ENCODE data around the gene SMARCE1.

Gene SMARCE1

DNA sequence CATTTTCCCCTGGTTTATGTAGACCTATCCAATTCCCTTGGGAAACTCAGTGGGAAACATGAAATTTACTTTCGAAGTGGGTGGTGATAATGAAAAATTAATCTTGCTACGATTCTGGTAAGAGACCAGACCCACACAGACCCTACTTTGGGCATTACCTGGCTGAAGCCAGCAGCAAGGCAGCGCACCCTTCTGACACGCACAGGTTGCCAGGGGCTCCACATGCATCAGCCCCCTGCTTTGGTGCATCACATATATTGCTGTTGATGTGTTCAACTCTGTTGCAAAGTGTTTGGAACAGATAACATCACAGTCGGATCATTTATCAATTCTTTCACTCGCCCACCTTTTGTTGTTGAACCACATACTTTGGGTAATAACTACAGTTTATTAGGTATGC lies 26.6 kb downstream of the SMARCE1 start:
- no peak for DNase-seq (ENCODE audit: low spot score)
- in situ Hi-C loops (cut with MboI; ENCODE audit: low pct_unique_long_range_greater_than_20kb, low sequenced_read_pairs, unreplicated experiment) = loop anchor here (10.0 kb wide), 1 partner anchor 174 kb away; the partner anchor contains the start of gene KRT28

DNA sequence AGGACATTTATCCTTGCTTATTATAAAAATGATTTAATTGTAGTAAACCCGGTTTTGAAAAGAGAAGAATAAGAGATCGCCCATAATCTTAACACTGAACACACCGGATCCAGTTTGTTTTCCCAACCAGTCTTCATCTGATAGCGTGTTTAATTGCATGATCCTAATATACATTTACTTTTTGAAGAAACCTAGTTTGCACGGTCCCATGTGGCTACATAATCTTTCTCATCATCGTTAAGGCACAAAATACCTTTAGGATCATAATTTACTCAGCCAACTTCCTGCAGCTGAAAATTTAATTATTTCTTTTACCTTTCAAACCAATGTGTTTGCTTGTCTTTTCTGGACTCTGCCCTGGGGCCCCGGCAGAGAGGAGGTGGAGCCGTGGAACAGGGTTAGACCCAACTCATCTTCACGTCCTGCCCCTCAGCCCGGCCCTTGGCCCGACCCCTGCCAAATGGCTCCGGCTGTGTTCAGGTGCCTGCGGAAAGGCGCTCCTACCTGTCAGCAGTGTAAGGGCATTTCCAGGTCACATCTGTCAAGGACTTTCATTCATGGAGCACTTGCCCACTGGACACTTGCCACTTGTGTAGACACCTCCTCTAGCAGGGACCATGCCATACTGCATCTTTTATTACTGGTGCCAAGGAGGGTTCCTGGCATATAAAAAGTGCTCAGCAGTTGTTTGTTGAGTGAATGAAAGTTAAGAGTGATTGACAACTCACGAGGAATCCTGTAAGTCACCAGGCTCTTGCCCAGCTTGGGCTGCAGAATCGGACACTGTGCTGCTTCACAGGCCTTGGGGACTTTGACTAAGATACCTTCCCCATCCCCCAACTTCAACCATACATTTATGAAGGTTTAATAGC lies 28.6 kb downstream of the SMARCE1 start:
- TF ChIP-seq, protein P1, sequence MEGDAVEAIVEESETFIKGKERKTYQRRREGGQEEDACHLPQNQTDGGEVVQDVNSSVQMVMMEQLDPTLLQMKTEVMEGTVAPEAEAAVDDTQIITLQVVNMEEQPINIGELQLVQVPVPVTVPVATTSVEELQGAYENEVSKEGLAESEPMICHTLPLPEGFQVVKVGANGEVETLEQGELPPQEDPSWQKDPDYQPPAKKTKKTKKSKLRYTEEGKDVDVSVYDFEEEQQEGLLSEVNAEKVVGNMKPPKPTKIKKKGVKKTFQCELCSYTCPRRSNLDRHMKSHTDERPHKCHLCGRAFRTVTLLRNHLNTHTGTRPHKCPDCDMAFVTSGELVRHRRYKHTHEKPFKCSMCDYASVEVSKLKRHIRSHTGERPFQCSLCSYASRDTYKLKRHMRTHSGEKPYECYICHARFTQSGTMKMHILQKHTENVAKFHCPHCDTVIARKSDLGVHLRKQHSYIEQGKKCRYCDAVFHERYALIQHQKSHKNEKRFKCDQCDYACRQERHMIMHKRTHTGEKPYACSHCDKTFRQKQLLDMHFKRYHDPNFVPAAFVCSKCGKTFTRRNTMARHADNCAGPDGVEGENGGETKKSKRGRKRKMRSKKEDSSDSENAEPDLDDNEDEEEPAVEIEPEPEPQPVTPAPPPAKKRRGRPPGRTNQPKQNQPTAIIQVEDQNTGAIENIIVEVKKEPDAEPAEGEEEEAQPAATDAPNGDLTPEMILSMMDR (IDR thresholded peaks at IDR 0.05; ENCODE audit: extremely low read depth, insufficient read depth, missing control alignments) = no peak
- DNase-seq (ENCODE audit: low spot score) = no peak
- in situ Hi-C loops (cut with MboI; ENCODE audit: low pct_unique_long_range_greater_than_20kb, low sequenced_read_pairs, unreplicated experiment) = loop anchor here (10.0 kb wide), 1 partner anchor 54 kb away; the partner anchor contains the start of gene CCR7

More for the DNA sequence above, 26.6 kb downstream of the SMARCE1 start:
- TF ChIP-seq, protein P1 (IDR thresholded peaks at IDR 0.05; ENCODE audit: extremely low read depth, insufficient read depth, missing control alignments) = no peak

DNA sequence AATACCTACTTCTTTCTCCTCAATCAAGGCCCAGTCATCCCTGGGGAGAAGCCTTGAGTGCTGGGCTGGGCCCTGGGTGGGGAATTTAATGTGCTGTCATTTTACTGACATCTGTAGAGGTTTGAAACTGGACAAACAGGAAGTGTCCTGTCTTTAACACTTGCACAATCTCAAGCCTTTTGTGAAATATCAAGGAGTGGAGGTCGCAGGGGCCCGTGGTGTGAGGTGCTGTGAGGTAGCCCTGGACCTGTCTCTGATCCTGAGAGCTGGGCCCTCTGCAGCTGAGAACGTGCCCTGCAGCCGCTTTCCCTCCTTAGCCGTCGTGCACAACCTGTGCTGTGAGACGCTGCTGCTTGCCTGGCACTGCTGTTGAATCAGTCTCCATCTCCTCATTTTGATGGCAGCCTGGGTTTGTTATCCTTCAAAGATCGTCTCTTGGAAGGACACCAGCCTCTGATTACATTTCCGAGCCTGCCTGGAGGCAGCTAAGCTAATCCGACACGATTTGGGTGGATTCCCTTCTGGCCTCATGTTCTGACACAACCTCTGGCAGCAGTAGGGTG lies 29.9 kb downstream of the SMARCE1 start:
- DNase-seq (ENCODE audit: low spot score) = no peak
- in situ Hi-C loops (cut with MboI; ENCODE audit: low pct_unique_long_range_greater_than_20kb, low sequenced_read_pairs, unreplicated experiment) = loop anchor here (10.0 kb wide), 1 partner anchor 53 kb away; the partner anchor contains the start of gene CCR7
- TF ChIP-seq, protein P1 (IDR thresholded peaks at IDR 0.05; ENCODE audit: extremely low read depth, insufficient read depth, missing control alignments) = no peak

DNA sequence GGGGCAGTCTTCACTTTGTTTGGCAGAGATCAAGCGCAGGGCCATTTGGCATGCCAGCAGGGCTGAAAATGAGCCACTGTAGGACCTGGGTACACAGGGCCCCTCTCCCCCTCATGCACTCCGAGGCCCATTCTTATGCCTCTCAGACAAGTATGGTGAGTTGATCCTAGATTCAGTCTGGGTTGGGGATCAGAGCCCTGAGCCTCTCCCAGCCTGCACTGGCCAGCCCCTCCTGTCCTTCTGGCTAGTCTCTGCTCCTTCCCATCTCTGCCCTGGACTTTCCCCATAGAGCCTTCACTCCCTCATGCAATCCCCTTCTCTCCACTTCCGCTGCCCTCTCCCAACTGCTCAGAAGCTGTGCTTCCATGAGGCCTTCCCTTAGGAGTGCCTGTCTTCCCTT lies 31.0 kb downstream of the SMARCE1 start:
- TF ChIP-seq, protein P1 (IDR thresholded peaks at IDR 0.05; ENCODE audit: extremely low read depth, insufficient read depth, missing control alignments) = no peak
- in situ Hi-C loops (cut with MboI; ENCODE audit: low pct_unique_long_range_greater_than_20kb, low sequenced_read_pairs, unreplicated experiment) = loop anchor here (10.0 kb wide), 1 partner anchor 52 kb away; the partner anchor contains the start of gene CCR7

DNA sequence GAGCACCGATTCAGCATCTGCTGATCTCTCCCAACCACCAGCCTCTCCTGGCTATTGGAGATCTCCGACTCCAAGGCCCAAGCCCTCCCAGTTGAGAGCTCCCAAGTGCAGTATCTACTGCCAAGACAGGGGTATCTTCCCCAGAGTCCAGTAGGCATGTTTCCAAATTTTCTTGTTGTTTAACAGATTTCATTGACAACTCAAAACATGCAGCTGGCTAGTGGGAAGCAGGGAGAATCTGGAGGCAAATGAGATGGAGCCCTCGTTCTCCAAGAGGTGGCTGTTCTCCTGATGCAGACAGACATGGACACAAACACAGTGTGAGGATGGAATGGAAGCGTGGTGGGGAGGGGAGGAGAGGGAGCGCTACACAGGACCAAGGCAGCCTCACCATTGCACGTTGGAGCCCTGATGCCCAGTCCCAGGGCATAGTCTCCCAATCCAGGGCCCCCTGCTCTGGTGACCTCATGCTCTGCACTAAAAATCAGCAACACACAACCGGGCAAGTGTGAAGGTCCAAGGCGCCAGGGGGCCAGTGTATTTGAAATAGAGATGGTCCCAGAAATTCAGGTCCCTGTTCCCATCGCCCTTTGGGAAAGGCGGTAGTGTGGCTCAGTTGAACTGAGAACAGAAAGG lies 31.7 kb downstream of the SMARCE1 start:
- no peak for DNase-seq (ENCODE audit: low spot score)
- TF ChIP-seq, protein P1 (IDR thresholded peaks at IDR 0.05; ENCODE audit: extremely low read depth, insufficient read depth, missing control alignments) = no peak
- in situ Hi-C loops (cut with MboI; ENCODE audit: low pct_unique_long_range_greater_than_20kb, low sequenced_read_pairs, unreplicated experiment) = loop anchor here (10.0 kb wide), 1 partner anchor 51 kb away; the partner anchor contains the start of gene CCR7

More for the DNA sequence above, 31.0 kb downstream of the SMARCE1 start:
- DNase-seq (ENCODE audit: low spot score) = no peak
